ENCODE measurements around the gene PPP1R14D.

- TF ChIP-seq, protein P1, sequence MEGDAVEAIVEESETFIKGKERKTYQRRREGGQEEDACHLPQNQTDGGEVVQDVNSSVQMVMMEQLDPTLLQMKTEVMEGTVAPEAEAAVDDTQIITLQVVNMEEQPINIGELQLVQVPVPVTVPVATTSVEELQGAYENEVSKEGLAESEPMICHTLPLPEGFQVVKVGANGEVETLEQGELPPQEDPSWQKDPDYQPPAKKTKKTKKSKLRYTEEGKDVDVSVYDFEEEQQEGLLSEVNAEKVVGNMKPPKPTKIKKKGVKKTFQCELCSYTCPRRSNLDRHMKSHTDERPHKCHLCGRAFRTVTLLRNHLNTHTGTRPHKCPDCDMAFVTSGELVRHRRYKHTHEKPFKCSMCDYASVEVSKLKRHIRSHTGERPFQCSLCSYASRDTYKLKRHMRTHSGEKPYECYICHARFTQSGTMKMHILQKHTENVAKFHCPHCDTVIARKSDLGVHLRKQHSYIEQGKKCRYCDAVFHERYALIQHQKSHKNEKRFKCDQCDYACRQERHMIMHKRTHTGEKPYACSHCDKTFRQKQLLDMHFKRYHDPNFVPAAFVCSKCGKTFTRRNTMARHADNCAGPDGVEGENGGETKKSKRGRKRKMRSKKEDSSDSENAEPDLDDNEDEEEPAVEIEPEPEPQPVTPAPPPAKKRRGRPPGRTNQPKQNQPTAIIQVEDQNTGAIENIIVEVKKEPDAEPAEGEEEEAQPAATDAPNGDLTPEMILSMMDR (IDR thresholded peaks at IDR 0.05 in 4 of 5, conservative IDR thresholded peaks at IDR 0.05 in 1 of 5): no peak
- no peak for TF ChIP-seq POLR2A (IDR thresholded peaks at IDR 0.05)
These were observed 15.6 kb upstream of the PPP1R14D start, which contains the start of gene SPINT1 for GRCh38 chr15:40843885-40844695.

Measured in gastrocnemius medialis (tissue), 4 donors.